Panc1 (cell line): ENCODE results near the gene SERPINB7.

Experiments
- POLR2AphosphoS5 ChIP-seq: IDR thresholded peaks from 2 replicates; pipeline ENCODE4 v1.6.1; 2012; ENCODE audit warnings: mild to moderate bottlenecking, low read depth, low read length, moderate library complexity
- SIN3A ChIP-seq: IDR thresholded peaks from 2 replicates; pipeline ENCODE4 v1.6.1; 2012; ENCODE audit warnings: low read depth, mild to moderate bottlenecking, low read length, moderate library complexity, borderline replicate concordance; ENCODE audit not compliant: insufficient read depth
- TCF7L2 ChIP-seq: IDR thresholded peaks from 2 replicates; pipeline ENCODE4 v1.6.1; 2011; ENCODE audit warnings: mild to moderate bottlenecking, low read depth, low read length, inconsistent platforms
- TF ChIP-seq, protein P1 (sequence below): fragments of 450-650 bp; IDR thresholded peaks from 2 replicates; pipeline ENCODE4 v1.5.1; 2017; ENCODE audit warnings: mild to moderate bottlenecking
- TF ChIP-seq, protein P2 (sequence below), 2 experiments: IDR thresholded peaks; 2 replicates each; pipeline ENCODE4 v1.6.1; 2011 to 2012; ENCODE audit warnings: low read depth in 2 of 2, control low read depth in 1 of 2, low read length in 1 of 2, mild to moderate bottlenecking in 1 of 2, moderate library complexity in 1 of 2; ENCODE audit not compliant: insufficient read depth in 1 of 2

DNA sequence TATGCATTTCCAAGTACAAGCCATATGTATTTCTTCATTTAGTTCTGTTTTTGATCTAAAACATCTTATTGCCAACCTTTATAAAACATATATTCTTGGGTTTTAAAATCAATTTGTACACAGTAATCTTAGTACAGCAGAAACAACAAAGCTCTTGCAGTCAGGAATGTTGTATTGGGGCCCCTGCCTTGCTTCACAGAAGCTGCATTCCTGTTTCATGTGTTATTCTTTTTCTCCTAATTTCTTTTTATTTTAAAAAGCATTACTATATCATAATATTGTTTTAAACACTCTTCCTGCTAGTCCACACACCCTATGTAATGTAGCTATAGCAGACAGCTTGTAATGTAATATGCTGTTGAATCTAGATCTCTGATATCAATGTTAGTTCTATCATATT is 24.0 kb downstream of the SERPINB7 start:
- TF ChIP-seq, protein P1, sequence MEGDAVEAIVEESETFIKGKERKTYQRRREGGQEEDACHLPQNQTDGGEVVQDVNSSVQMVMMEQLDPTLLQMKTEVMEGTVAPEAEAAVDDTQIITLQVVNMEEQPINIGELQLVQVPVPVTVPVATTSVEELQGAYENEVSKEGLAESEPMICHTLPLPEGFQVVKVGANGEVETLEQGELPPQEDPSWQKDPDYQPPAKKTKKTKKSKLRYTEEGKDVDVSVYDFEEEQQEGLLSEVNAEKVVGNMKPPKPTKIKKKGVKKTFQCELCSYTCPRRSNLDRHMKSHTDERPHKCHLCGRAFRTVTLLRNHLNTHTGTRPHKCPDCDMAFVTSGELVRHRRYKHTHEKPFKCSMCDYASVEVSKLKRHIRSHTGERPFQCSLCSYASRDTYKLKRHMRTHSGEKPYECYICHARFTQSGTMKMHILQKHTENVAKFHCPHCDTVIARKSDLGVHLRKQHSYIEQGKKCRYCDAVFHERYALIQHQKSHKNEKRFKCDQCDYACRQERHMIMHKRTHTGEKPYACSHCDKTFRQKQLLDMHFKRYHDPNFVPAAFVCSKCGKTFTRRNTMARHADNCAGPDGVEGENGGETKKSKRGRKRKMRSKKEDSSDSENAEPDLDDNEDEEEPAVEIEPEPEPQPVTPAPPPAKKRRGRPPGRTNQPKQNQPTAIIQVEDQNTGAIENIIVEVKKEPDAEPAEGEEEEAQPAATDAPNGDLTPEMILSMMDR = no peak
- no peak for TF ChIP-seq POLR2AphosphoS5
- TF ChIP-seq SIN3A = no peak
- TF ChIP-seq, protein P2, sequence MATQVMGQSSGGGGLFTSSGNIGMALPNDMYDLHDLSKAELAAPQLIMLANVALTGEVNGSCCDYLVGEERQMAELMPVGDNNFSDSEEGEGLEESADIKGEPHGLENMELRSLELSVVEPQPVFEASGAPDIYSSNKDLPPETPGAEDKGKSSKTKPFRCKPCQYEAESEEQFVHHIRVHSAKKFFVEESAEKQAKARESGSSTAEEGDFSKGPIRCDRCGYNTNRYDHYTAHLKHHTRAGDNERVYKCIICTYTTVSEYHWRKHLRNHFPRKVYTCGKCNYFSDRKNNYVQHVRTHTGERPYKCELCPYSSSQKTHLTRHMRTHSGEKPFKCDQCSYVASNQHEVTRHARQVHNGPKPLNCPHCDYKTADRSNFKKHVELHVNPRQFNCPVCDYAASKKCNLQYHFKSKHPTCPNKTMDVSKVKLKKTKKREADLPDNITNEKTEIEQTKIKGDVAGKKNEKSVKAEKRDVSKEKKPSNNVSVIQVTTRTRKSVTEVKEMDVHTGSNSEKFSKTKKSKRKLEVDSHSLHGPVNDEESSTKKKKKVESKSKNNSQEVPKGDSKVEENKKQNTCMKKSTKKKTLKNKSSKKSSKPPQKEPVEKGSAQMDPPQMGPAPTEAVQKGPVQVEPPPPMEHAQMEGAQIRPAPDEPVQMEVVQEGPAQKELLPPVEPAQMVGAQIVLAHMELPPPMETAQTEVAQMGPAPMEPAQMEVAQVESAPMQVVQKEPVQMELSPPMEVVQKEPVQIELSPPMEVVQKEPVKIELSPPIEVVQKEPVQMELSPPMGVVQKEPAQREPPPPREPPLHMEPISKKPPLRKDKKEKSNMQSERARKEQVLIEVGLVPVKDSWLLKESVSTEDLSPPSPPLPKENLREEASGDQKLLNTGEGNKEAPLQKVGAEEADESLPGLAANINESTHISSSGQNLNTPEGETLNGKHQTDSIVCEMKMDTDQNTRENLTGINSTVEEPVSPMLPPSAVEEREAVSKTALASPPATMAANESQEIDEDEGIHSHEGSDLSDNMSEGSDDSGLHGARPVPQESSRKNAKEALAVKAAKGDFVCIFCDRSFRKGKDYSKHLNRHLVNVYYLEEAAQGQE (IDR thresholded peaks at IDR 0.05; ENCODE audit: insufficient read depth in 1 of 2, low read depth in 2 of 2, low read length in 1 of 2) = no peak
- no peak for TF ChIP-seq TCF7L2
